HepG2 (cell line): ENCODE results near the gene LMAN1L. TPM values are rescaled to one million over a fixed set of nuclear protein-coding genes. Genes with fewer than 3 reads are reported as not detected.

Experiments used
- ASH2L ChIP-seq: fragments of 300-600, 200-600 bp; sonication (generic); IDR thresholded peaks from 2 replicates; pipeline ENCODE4 v1.7.0; 2017; ENCODE audit warnings: low read depth, mild to moderate bottlenecking, moderate library complexity, mixed read lengths, low read length; ENCODE audit not compliant: insufficient read length
- ATRX ChIP-seq: sonication (generic); formaldehyde crosslinking; IDR thresholded peaks from 2 replicates; pipeline ENCODE4 v1.4.0; 2020; ENCODE audit warnings: missing genetic modification reagents, borderline replicate concordance
- CBFB ChIP-seq: sonication (generic); formaldehyde crosslinking; IDR thresholded peaks from 2 replicates; pipeline ENCODE4 v1.4.0; 2020; ENCODE audit warnings: missing genetic modification reagents
- DR1 ChIP-seq: sonication (generic); formaldehyde crosslinking; IDR thresholded peaks from 2 replicates; pipeline ENCODE4 v1.8.0; 2021; ENCODE audit warnings: mild to moderate bottlenecking, missing genetic modification reagents, inconsistent platforms
- FOXC1 ChIP-seq: sonication (generic); formaldehyde crosslinking; IDR thresholded peaks from 2 replicates; pipeline ENCODE4 v1.8.0; 2022; ENCODE audit warnings: mild to moderate bottlenecking, missing genetic modification reagents, borderline replicate concordance
- GATAD2A ChIP-seq: IDR thresholded peaks from 2 replicates; pipeline ENCODE4 v1.6.1; 2016
- HIVEP1 ChIP-seq: sonication (generic); formaldehyde crosslinking; IDR thresholded peaks from 2 replicates; pipeline ENCODE4 v1.4.0; 2020; ENCODE audit warnings: mild to moderate bottlenecking, missing genetic modification reagents
- MBNL3 ChIP-seq: fragments of 250-450 bp; sonication (Bioruptor Pico); conservative IDR thresholded peaks from 2 replicates; pipeline ENCODE4 v1.8.0; 2022; ENCODE audit warnings: mild to moderate bottlenecking, inconsistent platforms
- NFAT5 ChIP-seq: sonication (generic); formaldehyde crosslinking; IDR thresholded peaks from 2 replicates; pipeline ENCODE4 v1.4.0; 2020; ENCODE audit warnings: missing genetic modification reagents
- PCBP1 ChIP-seq: fragments of 200-400 bp; formaldehyde crosslinking; IDR thresholded peaks from 2 replicates; pipeline ENCODE4 v1.6.1; 2017; ENCODE audit warnings: mild to moderate bottlenecking, low read depth, low read length, borderline replicate concordance
- POLR2AphosphoS5 ChIP-seq: IDR thresholded peaks from 2 replicates; pipeline ENCODE4 v1.6.1; 2012; ENCODE audit warnings: low read depth, low read length
- RAD21 ChIP-seq: fragments of 450-650 bp; formaldehyde crosslinking; IDR thresholded peaks from 2 replicates; pipeline ENCODE4 v1.5.0; 2020; ENCODE audit warnings: mild to moderate bottlenecking
- RBFOX2 ChIP-seq: fragments of 200-400 bp; formaldehyde crosslinking; IDR thresholded peaks from 2 replicates; pipeline ENCODE4 v1.6.1; 2017; ENCODE audit warnings: low read depth, mild to moderate bottlenecking, low read length
- TSC22D2 ChIP-seq: sonication (generic); formaldehyde crosslinking; IDR thresholded peaks from 2 replicates; pipeline ENCODE4 v1.5.1; 2020; ENCODE audit warnings: missing genetic modification reagents, mild to moderate bottlenecking, borderline replicate concordance
- ZMAT3 ChIP-seq: sonication (generic); formaldehyde crosslinking; conservative IDR thresholded peaks from 2 replicates; pipeline ENCODE4 v1.7.0; 2021; ENCODE audit warnings: missing genetic modification reagents
- ZNF264 ChIP-seq: sonication (generic); formaldehyde crosslinking; IDR thresholded peaks from 2 replicates; pipeline ENCODE4 v1.4.0; 2020; ENCODE audit warnings: missing genetic modification reagents
- ZNF709 ChIP-seq: sonication (generic); formaldehyde crosslinking; IDR thresholded peaks from 2 replicates; pipeline ENCODE4 v1.5.0; 2020; ENCODE audit warnings: mild to moderate bottlenecking, missing genetic modification reagents
- ZNF75D ChIP-seq: sonication (generic); formaldehyde crosslinking; IDR thresholded peaks from 2 replicates; pipeline ENCODE4 v1.8.1; 2023; ENCODE audit warnings: missing genetic modification reagents, mild to moderate bottlenecking, borderline replicate concordance
- ZNF776 ChIP-seq: sonication (generic); formaldehyde crosslinking; IDR thresholded peaks from 2 replicates; pipeline ENCODE4 v1.4.0; 2020; ENCODE audit warnings: mild to moderate bottlenecking, missing genetic modification reagents
- polyA plus RNA-seq, 8 experiments: library from polyadenylated mRNA; depleted of rRNA in 3 of 8; stranded (reverse) in 7 of 8; unstranded in 1 of 8; fragments of >200 nt; fragmentation: Illumina TruSeq in 4 of 8; extraction: Trizol in 4 of 8; gene quantifications; 2 replicates each; pipeline versions ENCODE4 v1.2.1 to v1.2.3, GENCODE V29; 2011 to 2016; ENCODE audit warnings: low read depth in 4 of 8, missing spikeins in 1 of 8, mixed read lengths in 1 of 8; ENCODE audit not compliant: insufficient read depth in 1 of 8
- total RNA-seq, 5 experiments: library from RNA; depleted of rRNA; stranded (reverse); fragments of >200 nt; fragmentation: Illumina TruSeq; extraction: Trizol; gene quantifications; 2 replicates each; pipeline ENCODE4 v1.2.3, GENCODE V29; 2016; ENCODE audit warnings: low read depth in 1 of 5
- TF ChIP-seq, protein P1 (sequence below): sonication (generic); formaldehyde crosslinking; IDR thresholded peaks from 2 replicates; pipeline ENCODE4 v1.4.0; 2020; ENCODE audit warnings: low read depth, missing genetic modification reagents

Gene LMAN1L
- total and polyA plus RNA-seq, 2 of the 13 experiments (the other 11 are each of a cell fraction or from before 2014, with no cell fraction given): not detected

GRCh38 chr15:74873036-74873755, 60.6 kb downstream of the LMAN1L start, which contains the start of gene SCAMP2 (continued):
- TF ChIP-seq ATRX (no peak), HIVEP1 (CRISPR knock-in tag) (no peak), FOXC1 (CRISPR knock-in tag) (0 out of 2 replicates have a peak, but pooled peaks have one; percentile 74), PCBP1 (0 out of 2 replicates have a peak, but pooled peaks have one; percentile 89), ZNF75D (CRISPR knock-in tag) (no peak), ASH2L (peak; percentile 96), GATAD2A (CRISPR knock-in tag) (0 out of 2 replicates have a peak, but pooled peaks have one; percentile 10), RBFOX2 (peak; percentile 93), ZNF264 (CRISPR knock-in tag) (0 out of 2 replicates have a peak, but pooled peaks have one; percentile 62), ZMAT3 (peak; percentile 86; the same call in 1 of the 2 replicates), NFAT5 (CRISPR knock-in tag) (0 out of 2 replicates have a peak, but pooled peaks have one; percentile 47), CBFB (CRISPR knock-in tag) (no peak), TSC22D2 (CRISPR knock-in tag) (no peak), DR1 (CRISPR knock-in tag) (peak; percentile 28; the same call in 1 of the 2 replicates), ZNF709 (no peak), POLR2AphosphoS5 (peak; percentile 79), RAD21 (peak; percentile 27; the same call in 1 of the 2 replicates), ZNF776 (CRISPR knock-in tag) (no peak), MBNL3 (no peak)
- TF ChIP-seq, protein P1, sequence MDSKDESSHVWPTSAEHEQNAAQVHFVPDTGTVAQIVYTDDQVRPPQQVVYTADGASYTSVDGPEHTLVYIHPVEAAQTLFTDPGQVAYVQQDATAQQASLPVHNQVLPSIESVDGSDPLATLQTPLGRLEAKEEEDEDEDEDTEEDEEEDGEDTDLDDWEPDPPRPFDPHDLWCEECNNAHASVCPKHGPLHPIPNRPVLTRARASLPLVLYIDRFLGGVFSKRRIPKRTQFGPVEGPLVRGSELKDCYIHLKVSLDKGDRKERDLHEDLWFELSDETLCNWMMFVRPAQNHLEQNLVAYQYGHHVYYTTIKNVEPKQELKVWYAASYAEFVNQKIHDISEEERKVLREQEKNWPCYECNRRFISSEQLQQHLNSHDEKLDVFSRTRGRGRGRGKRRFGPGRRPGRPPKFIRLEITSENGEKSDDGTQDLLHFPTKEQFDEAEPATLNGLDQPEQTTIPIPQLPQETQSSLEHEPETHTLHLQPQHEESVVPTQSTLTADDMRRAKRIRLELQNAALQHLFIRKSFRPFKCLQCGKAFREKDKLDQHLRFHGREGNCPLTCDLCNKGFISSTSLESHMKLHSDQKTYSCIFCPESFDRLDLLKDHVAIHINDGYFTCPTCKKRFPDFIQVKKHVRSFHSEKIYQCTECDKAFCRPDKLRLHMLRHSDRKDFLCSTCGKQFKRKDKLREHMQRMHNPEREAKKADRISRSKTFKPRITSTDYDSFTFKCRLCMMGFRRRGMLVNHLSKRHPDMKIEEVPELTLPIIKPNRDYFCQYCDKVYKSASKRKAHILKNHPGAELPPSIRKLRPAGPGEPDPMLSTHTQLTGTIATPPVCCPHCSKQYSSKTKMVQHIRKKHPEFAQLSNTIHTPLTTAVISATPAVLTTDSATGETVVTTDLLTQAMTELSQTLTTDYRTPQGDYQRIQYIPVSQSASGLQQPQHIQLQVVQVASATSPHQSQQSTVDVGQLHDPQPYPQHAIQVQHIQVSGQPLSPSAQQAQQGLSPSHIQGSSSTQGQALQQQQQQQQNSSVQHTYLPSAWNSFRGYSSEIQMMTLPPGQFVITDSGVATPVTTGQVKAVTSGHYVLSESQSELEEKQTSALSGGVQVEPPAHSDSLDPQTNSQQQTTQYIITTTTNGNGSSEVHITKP (CRISPR knock-in tag): no peak
